SK-N-SH (cell line): ENCODE results near the gene NLGN2.

Experiments used
- CHD2 ChIP-seq: fragments of 150-350 bp; IDR thresholded peaks from 2 replicates; pipeline ENCODE4 v1.6.1; 2018; ENCODE audit warnings: low read length; ENCODE audit not compliant: partially characterized antibody
- CTCF ChIP-seq: fragments of 200-600 bp; sonication (generic); IDR thresholded peaks from 2 replicates; pipeline ENCODE4 v1.6.1; 2017; ENCODE audit warnings: antibody characterized with exemption, mild to moderate bottlenecking, moderate library complexity
- EZH2phosphoT487 ChIP-seq: fragments of 200-600 bp; sonication (generic); IDR thresholded peaks from 2 replicates; pipeline ENCODE4 v1.6.1; 2017; ENCODE audit warnings: low read depth, mixed run types, mild to moderate bottlenecking, antibody characterized with exemption, moderate library complexity, borderline replicate concordance
- POLR2AphosphoS5 ChIP-seq: IDR thresholded peaks from 2 replicates; pipeline ENCODE4 v1.6.1; 2012; ENCODE audit warnings: low read depth, low read length
- RAD21 ChIP-seq: IDR thresholded peaks from 2 replicates; pipeline ENCODE4 v1.6.1; 2012; ENCODE audit warnings: mild to moderate bottlenecking, low read length
- RXRA ChIP-seq: IDR thresholded peaks from 2 replicates; pipeline ENCODE4 v1.4.0; 2012; ENCODE audit warnings: low read depth, mild to moderate bottlenecking, borderline replicate concordance
- SMC3 ChIP-seq: IDR thresholded peaks from 2 replicates; pipeline ENCODE4 v1.6.1; 2012; ENCODE audit warnings: low read depth, low read length, improper control_type of control experiment
- TAF1 ChIP-seq: IDR thresholded peaks from 2 replicates; pipeline ENCODE4 v1.6.1; 2012; ENCODE audit warnings: low read depth, mild to moderate bottlenecking, low read length, moderate library complexity, borderline replicate concordance
- TEAD4 ChIP-seq: IDR thresholded peaks from 2 replicates; pipeline ENCODE4 v1.4.0; 2012; ENCODE audit warnings: mild to moderate bottlenecking, borderline replicate concordance; ENCODE audit not compliant: insufficient read depth
- TF ChIP-seq, protein P1 (sequence below): IDR thresholded peaks from 2 replicates; pipeline ENCODE4 v1.4.0; 2012; ENCODE audit warnings: low read depth

GRCh38 chr17:7392696-7393612 lies 14.7 kb upstream of the NLGN2 start:
- TF ChIP-seq TEAD4 (no peak), SMC3 (no peak), RXRA (no peak), RAD21 (no peak), EZH2phosphoT487 (no peak), CTCF (no peak), CHD2 (no peak), TAF1 (no peak), POLR2AphosphoS5 (no peak)
- TF ChIP-seq, protein P1, sequence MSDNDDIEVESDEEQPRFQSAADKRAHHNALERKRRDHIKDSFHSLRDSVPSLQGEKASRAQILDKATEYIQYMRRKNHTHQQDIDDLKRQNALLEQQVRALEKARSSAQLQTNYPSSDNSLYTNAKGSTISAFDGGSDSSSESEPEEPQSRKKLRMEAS, result no peak
